Muscle of leg (tissue), 11 donors: Measurements from ENCODE around the gene TGM2. TPM values are rescaled to one million over a fixed set of nuclear protein-coding genes. Genes with fewer than 3 reads are reported as not detected.

Source experiments
- DNase-seq: peaks from one replicate; pipeline ENCODE4 v3.0.0; 2013
- H3K27ac ChIP-seq: one replicate; pipeline ENCODE4 v1.5.1; 2013; ENCODE audit warnings: mild to moderate bottlenecking, low read length, control low read depth
- H3K27me3 ChIP-seq: one replicate; pipeline ENCODE4 v1.6.1; 2013; ENCODE audit warnings: low read length; ENCODE audit not compliant: control insufficient read depth, insufficient read depth
- H3K36me3 ChIP-seq: one replicate; pipeline ENCODE4 v1.6.1; 2013; ENCODE audit warnings: low read length; ENCODE audit not compliant: control insufficient read depth, insufficient read depth
- H3K4me1 ChIP-seq: one replicate; pipeline ENCODE4 v1.6.1; 2013; ENCODE audit warnings: low read length; ENCODE audit not compliant: control insufficient read depth, insufficient read depth
- H3K4me3 ChIP-seq: one replicate; pipeline ENCODE4 v1.5.1; 2013; ENCODE audit warnings: low read length, control low read depth
- H3K9me3 ChIP-seq: replicated peaks from 2 replicates; pipeline ENCODE4 v1.6.1; 2013; ENCODE audit warnings: low read depth, low read length; ENCODE audit not compliant: control insufficient read depth
- WGBS: methylation state at CpG from one replicate; pipeline ENCODE4 v1.1.5; 2013; ENCODE audit warnings: missing lambda C conversion rate; ENCODE audit not compliant: insufficient coverage; 5-methylcytosine and 5-hydroxymethylcytosine counted together
- polyA plus RNA-seq, 8 donors: library from polyadenylated mRNA; unstranded; fragments of 120-200 nt; gene quantifications; one replicate each; pipeline versions ENCODE4 v1.2.1 to v1.2.3, GENCODE V29; 2013; ENCODE audit warnings: inconsistent platforms in 1 of 8, low replicate concordance in 1 of 8; ENCODE audit not compliant: insufficient read length in 8 of 8, insufficient read depth in 1 of 8
- total RNA-seq: library from RNA; stranded (reverse); fragments of 120-200 nt; gene quantifications from one replicate; pipeline ENCODE4 v1.2.4, GENCODE V29; 2013

TGM2 gene
- total and polyA plus RNA-seq, 9 donors = 10.1 to 40.9 (median 13.9) TPM

GRCh38 chr20:38200646-38201045 is 35.6 kb upstream of the TGM2 start:
- DNase-seq = no peak
- H3K27ac ChIP-seq = no peak overlapping the region
- 57% methylated on average over 3 of the region's 3 CpGs for WGBS

DNA sequence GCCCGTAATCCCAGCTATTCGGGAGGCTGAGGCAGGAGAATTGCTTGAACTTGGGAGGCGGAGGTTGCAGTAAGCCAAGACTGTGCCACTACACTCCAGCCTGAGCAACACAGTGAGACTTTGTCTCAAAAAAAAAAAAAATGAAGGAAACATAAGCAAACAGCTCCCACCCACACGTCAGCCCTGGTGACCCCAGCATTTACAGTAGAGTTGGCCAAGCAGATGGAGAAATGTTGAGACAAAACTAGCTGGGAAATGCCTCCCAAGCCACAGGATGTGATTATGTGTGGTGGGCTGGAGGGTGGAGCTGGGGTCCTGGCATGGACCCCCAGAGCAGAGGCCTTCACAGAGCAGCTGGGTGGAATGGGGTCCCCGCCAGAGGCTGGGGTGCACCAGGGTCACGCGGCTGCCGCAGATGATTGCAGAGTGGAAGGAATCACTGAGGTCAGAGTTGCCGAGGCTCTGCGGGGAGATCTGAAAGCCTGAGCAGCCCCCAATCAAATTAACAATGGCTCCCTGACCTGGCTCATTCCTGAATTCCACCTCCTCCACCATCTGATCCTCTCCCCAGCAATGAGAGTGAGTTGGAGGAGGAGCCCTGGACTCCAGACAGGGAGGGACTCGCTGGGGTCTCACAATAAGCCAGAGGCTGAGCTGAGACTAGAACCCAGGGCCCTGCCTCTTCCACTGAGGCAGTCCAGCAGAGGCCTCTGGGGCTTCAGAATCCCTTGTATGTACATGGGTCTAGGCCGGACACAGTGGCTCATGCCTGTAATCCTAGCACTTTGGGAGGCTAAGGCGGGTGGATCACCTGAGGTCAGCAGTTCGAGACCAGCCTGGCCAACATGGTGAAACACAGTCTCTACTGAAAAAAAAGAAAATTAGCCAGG is 34.7 kb upstream of the TGM2 start:
- no peak for DNase-seq
- Histone ChIP-seq H3K36me3 (no peaks in the 10 kb centered on the region), H3K4me1 (peaks cover 17% of the 10 kb centered on the region), H3K9me3 (no peaks in the 10 kb centered on the region), H3K27ac (no peak overlapping the region), H3K27me3 (no peaks in the 10 kb centered on the region), H3K4me3 (no peak overlapping the region)
- WGBS = 94% methylated on average over 7 of the region's 14 CpGs

More at GRCh38 chr20:38200646-38201045, 35.6 kb upstream of the TGM2 start:
- Histone ChIP-seq H3K4me3 (no peak overlapping the region), H3K4me1 (peaks cover 10% of the 10 kb centered on the region), H3K9me3 (no peaks in the 10 kb centered on the region), H3K27me3 (no peaks in the 10 kb centered on the region), H3K36me3 (no peaks in the 10 kb centered on the region)

DNA sequence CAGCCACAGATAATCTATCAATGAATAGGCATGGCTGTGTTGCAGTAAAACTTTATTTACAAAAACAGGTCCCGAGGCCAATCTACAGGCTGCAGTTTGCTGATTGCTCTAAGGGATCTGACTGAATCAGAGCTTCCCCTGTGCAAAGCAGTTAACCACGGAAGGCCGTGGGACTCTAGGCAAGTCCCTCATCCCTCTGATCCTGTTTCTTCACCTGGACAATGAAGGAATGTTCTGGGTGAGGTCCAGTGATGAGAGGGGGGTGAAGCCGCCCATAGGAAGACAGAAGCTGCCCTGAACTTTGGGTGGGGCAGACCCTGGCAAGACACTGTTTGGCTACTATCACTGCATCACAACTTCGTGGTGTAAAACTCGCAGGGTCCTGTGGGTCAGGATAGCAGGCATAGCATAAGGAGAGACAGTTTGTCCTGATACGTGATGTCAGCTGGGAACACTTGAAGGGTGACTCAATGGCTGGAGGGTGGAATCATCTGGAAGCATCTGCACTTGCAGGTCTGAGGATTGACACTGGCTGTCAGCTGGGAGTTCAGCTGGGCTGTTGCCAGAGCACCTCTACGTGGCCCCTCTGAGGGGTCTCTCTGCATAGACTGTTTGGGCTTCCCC is 33.3 kb upstream of the TGM2 start:
- Histone ChIP-seq H3K4me3 (no peak overlapping the region), H3K4me1 (peaks cover 17% of the 10 kb centered on the region), H3K36me3 (no peaks in the 10 kb centered on the region), H3K27ac (no peak overlapping the region), H3K9me3 (no peaks in the 10 kb centered on the region), H3K27me3 (no peaks in the 10 kb centered on the region)
- no peak for DNase-seq
- WGBS = 78% methylated on average over 5 of the region's 8 CpGs

DNA sequence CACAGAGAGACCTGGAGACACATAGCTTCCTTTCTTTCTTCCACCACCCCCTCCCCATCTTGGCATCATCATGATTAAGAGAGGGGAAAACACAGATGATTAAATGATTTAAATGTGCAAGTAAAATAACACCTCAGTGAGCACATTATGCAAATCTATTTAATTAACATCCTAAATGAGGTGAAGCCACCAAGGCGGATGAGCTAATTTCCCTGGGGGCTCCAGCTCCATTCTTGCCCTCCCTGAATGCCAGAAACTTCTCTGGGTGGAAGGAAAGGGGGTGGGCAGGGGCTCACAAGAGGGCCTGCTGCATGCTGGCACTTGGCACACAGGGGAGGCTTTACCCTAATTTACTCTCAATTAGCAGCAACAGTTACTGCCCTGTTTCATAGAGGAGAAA is 32.5 kb upstream of the TGM2 start:
- no peak overlapping the region for H3K27ac ChIP-seq

GRCh38 chr20:38197217-38197616 is 32.1 kb upstream of the TGM2 start:
- no peak overlapping the region for H3K27ac ChIP-seq
- peaks cover 17% of the 10 kb centered on the region for H3K4me1 ChIP-seq
- no peaks in the 10 kb centered on the region for H3K27me3 ChIP-seq
- 68% methylated on average over 3 of the region's 5 CpGs for WGBS
- no peaks in the 10 kb centered on the region for H3K9me3 ChIP-seq
- no peaks in the 10 kb centered on the region for H3K36me3 ChIP-seq
- no peak overlapping the region for H3K4me3 ChIP-seq
- no peak for DNase-seq

More for the DNA sequence above, 32.5 kb upstream of the TGM2 start:
- no CpG with 5 or more reads among the region's 1 CpG for WGBS
- Histone ChIP-seq H3K36me3 (no peaks in the 10 kb centered on the region), H3K4me1 (peaks cover 17% of the 10 kb centered on the region), H3K27me3 (no peaks in the 10 kb centered on the region), H3K4me3 (no peak overlapping the region), H3K9me3 (no peaks in the 10 kb centered on the region)
- no peak for DNase-seq

- Histone ChIP-seq H3K27me3 (no peaks in the 10 kb centered on the region), H3K4me1 (peaks cover 17% of the 10 kb centered on the region), H3K9me3 (no peaks in the 10 kb centered on the region), H3K36me3 (no peaks in the 10 kb centered on the region), H3K27ac (no peak overlapping the region), H3K4me3 (no peak overlapping the region)
- 40% methylated on average over 5 of the region's 5 CpGs for WGBS
- DNase-seq = peak; percentile 62
Measured at GRCh38 chr20:38196592-38196991, 31.5 kb upstream of the TGM2 start.

DNA sequence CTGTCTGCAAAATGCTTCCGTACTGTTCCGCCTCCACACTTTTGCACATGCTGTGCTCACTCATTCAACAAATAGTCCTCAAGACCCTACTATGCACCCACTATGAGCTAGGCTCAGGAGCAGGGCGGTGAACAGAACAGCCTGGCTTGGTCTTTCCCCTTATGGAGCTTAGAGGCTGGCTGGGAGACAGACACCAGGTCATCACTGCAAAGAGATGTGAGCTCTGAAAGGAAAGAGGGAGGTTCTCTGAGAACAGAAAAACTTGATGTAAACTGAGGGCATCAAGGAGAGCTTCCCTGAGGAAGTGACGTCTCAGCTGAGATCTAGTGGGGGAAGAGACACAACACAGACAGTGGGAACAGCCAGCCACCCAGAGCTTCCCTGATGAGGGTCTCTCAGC is 31.0 kb upstream of the TGM2 start:
- no peak for DNase-seq
- Histone ChIP-seq H3K27me3 (no peaks in the 10 kb centered on the region), H3K4me1 (peaks cover 19% of the 10 kb centered on the region), H3K9me3 (no peaks in the 10 kb centered on the region), H3K27ac (no peak overlapping the region), H3K36me3 (no peaks in the 10 kb centered on the region), H3K4me3 (no peak overlapping the region)
- 75% methylated on average over 2 of the region's 4 CpGs for WGBS

- WGBS = 70% methylated on average over 6 of the region's 7 CpGs
- no peak for DNase-seq
- Histone ChIP-seq H3K9me3 (no peaks in the 10 kb centered on the region), H3K4me3 (no peak overlapping the region), H3K27ac (no peak overlapping the region), H3K4me1 (peaks cover 23% of the 10 kb centered on the region), H3K27me3 (no peaks in the 10 kb centered on the region), H3K36me3 (no peaks in the 10 kb centered on the region)
Measured at GRCh38 chr20:38195521-38195920, 30.5 kb upstream of the TGM2 start.

DNA sequence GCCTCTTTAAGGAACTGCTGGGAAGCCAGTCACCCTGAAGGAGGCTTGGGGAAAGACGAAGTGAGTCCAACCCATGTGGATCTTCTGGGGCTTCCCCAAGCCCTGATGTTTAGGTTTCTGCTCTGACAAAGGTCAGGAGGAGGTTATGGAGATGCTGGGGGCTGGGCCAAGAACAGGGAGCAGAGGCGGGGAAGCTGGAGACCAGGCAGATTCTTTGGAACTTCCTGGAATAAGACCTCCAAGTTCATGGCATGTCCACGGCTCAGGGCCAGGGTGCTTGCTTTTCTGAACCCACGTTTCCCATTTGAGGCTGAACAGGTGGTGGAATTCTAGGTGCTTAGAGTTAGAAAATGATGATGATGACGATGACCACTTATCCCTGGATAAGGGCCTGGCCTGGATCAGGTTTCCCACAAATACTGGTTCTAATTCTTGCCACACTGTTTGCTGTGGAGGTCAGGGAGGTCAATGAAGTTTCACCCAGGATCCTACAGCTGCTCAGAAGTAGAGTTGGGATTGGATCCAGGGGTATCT is 30.0 kb upstream of the TGM2 start:
- Histone ChIP-seq H3K27ac (no peak overlapping the region), H3K27me3 (no peaks in the 10 kb centered on the region), H3K4me1 (peaks cover 23% of the 10 kb centered on the region), H3K9me3 (no peaks in the 10 kb centered on the region), H3K4me3 (no peak overlapping the region), H3K36me3 (no peaks in the 10 kb centered on the region)
- DNase-seq = no peak
- WGBS = 84% methylated on average over 4 of the region's 5 CpGs

- no peak overlapping the region for H3K27ac ChIP-seq
- 89% methylated on average over 3 of the region's 4 CpGs for WGBS
- no peaks in the 10 kb centered on the region for H3K9me3 ChIP-seq
- no peaks in the 10 kb centered on the region for H3K36me3 ChIP-seq
- H3K4me1 ChIP-seq = peaks cover 20% of the 10 kb centered on the region
- no peak for DNase-seq
- no peaks in the 10 kb centered on the region for H3K27me3 ChIP-seq
- no peak overlapping the region for H3K4me3 ChIP-seq
Measured at GRCh38 chr20:38193586-38194105, 28.6 kb upstream of the TGM2 start.
